Measurements from ENCODE around the gene TLCD3A. TPM values are rescaled to one million over a fixed set of nuclear protein-coding genes. Genes with fewer than 3 reads are reported as not detected.

TLCD3A gene
- 23.9 and 26.6 TPM in 2 replicates for total RNA-seq

DNA sequence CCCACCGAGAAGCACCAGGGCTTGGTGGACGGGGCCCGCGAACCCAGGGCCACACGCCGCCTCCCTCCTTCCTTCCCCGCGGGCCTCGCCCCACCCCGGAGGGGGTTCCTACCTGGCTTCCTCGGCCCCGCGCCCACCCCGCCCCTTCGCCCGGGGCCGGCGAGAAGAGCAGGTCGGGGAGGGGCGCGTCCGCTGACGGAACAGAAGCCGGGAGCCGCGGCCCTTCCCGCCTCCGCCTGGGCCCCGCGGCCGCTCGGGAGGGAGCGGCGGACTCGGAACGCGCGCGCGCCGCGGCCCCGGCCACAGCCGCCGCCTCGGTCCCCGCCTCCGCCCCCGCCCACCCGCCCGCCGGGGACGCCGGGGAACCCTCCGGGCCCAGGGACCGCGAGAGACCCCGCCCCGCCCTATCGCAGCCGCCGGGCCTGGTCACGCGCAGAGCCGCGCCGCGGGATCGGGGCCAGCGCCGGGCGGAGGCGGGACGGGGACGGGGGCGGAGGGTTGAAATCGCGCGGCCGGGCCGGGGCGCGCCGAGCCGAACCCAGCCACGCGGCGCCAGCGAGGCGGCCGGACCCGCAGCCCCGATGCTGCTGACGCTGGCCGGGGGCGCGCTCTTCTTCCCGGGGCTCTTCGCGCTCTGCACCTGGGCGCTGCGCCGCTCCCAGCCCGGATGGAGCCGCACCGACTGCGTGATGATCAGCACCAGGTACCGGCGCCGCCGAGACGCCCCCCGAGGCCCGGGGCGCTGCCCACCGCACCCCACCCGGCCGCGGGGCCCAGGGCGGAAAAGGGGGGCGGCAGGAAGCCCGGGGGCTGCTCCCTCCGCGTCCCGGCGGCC lies at the start of gene TLCD3A:
Gene TLCD3A, plus strand, starts transcription at position 530 of the 835 bp plus-strand sequence. Its CDS starts 52 bp downstream, at position 582.

DNA sequence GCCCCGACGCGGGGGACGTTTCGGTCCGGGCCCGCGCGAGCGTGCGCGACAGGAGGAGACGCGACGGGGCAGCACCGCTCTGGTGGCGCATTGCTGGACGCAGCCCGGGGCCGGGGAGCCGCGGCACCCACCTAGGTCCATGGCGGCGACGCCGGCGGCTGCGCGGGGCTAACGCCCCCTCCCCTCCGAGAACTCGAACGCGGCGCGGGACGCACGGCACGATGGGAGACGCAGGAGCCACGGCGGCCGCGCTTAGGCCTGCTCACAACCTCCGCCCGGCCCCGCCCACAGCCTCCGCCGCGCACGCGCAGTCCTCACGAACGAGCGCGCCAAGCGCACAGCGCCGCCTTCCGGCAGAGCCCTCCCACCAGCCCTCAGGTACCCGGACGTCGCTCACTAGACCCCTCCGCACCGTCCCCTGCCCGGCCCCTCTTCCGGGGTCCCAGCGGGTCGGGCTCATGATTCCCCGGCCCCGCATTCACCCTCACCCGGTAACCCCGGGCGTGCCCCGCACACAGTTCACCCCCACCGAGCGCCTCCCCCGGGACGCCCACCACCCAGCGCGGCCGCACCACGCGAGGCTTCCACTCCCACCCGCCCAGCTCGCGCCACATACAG lies 19.7 kb downstream of the TLCD3A start, which contains the start of gene GEMIN4:
Gene GEMIN4, minus strand, starts transcription at position 263 of the 618 bp plus-strand sequence. Its CDS starts 122 bp downstream, at position 141.

GRCh38 chr17:781805-782731 lies 49.7 kb downstream of the TLCD3A start, which contains the start of the genes GLOD4 and MRM3:
GLOD4 (minus strand) TSS chr17:782280; CDS start chr17:782255, 25 bp downstream.
MRM3 (plus strand) TSS chr17:782353; CDS start chr17:782379, 26 bp downstream.

Other genes starting within 250 kb of the TLCD3A start
- gene VPS53, start 17.8 kb upstream of the TLCD3A start, total RNA-seq, result 31.3 and 34.7 TPM in 2 replicates
- gene GEMIN4, start 19.7 kb downstream of the TLCD3A start, total RNA-seq, result 17.8 and 20.8 TPM in 2 replicates
- gene GLOD4, start 49.7 kb downstream of the TLCD3A start, total RNA-seq, result 31.3 and 42.4 TPM in 2 replicates
- 11.5 and 15.4 TPM in 2 replicates for gene MRM3, start 49.8 kb downstream of the TLCD3A start, total RNA-seq
- gene NXN, start 247.2 kb downstream of the TLCD3A start, total RNA-seq, result 120 and 124 TPM in 2 replicates